SK-N-MC (cell line): Measurements from ENCODE around the gene ASIC4.
A peak's percentile ranks its signal among the peaks of the same experiment; 100 is the strongest.

Experiments
- DNase-seq: peaks from one replicate; pipeline ENCODE4 v3.0.0-alpha.2; 2011; ENCODE audit warnings: low read depth, low spot score
- H3K27ac ChIP-seq: fragments of 200-600 bp; sonication (generic); 2 replicates; pipeline ENCODE4 v1.5.1; 2016; ENCODE audit warnings: mixed run types
- H3K36me3 ChIP-seq: fragments of 200-600 bp; sonication (generic); 2 replicates; pipeline ENCODE4 v1.6.1; 2017; ENCODE audit warnings: antibody characterized with exemption, low read length, mixed read lengths; ENCODE audit not compliant: insufficient read depth
- H3K4me3 ChIP-seq: fragments of 200-600 bp; sonication (generic); 2 replicates; pipeline ENCODE4 v1.5.1; 2016
- H3K9ac ChIP-seq: fragments of 200-600 bp; sonication (generic); 2 replicates; pipeline ENCODE4 v1.8.0; 2017; ENCODE audit warnings: mixed run types, mixed read lengths; ENCODE audit not compliant: insufficient read length
- H3K9me3 ChIP-seq: fragments of 200-600 bp; sonication (generic); 2 replicates; pipeline ENCODE4 v1.6.1; 2017; ENCODE audit warnings: low read depth, mild to moderate bottlenecking, antibody characterized with exemption, low read length, moderate library complexity, mixed read lengths
- EZH2 ChIP-seq: fragments of 200-600 bp; sonication (generic); IDR thresholded peaks from one replicate; pipeline ENCODE4 v1.6.1; 2017; ENCODE audit warnings: antibody characterized with exemption
- FOXP2 ChIP-seq: optimal IDR thresholded peaks from 2 replicates; pipeline ENCODE3; 2011; ENCODE audit warnings: mild to moderate bottlenecking, moderate library complexity; ENCODE audit not compliant: insufficient read depth; ENCODE audit errors: extremely low read length, control extremely low read depth
- POLR2AphosphoS5 ChIP-seq: IDR thresholded peaks from 2 replicates; pipeline ENCODE4 v1.6.1; 2012; ENCODE audit warnings: mild to moderate bottlenecking, low read depth, low read length, borderline replicate concordance

The ASIC4 gene

GRCh38 chr2:219508444-219508734 is 5.9 kb upstream of the ASIC4 start:
- no peak for TF ChIP-seq FOXP2
- no peak for TF ChIP-seq POLR2AphosphoS5
- TF ChIP-seq EZH2: no peak
- no peak for DNase-seq
- H3K27ac ChIP-seq: peak overlapping the region; percentile 92; the same call in 1 of the 2 replicates
- H3K36me3 ChIP-seq: no peaks in the 10 kb centered on the region
- peak overlapping the region; percentile 62; the same call in 1 of the 2 replicates for H3K4me3 ChIP-seq
- no peaks in the 10 kb centered on the region for H3K9me3 ChIP-seq
- H3K9ac ChIP-seq: no peak overlapping the region

- TF ChIP-seq POLR2AphosphoS5: 0 out of 2 replicates have a peak, but pooled peaks have one; percentile 12
- TF ChIP-seq FOXP2: no peak
- H3K27ac ChIP-seq: peak overlapping the region; percentile 38; the same call in 1 of the 2 replicates
- H3K36me3 ChIP-seq: no peaks in the 10 kb centered on the region
- no peak for DNase-seq
- peak overlapping the region; percentile 65 for H3K4me3 ChIP-seq
- no peak overlapping the region for H3K9ac ChIP-seq
- no peaks in the 10 kb centered on the region for H3K9me3 ChIP-seq
These were observed 5.1 kb upstream of the ASIC4 start for GRCh38 chr2:219508971-219509779.

GRCh38 chr2:219509780-219510511 is 4.3 kb upstream of the ASIC4 start:
- Histone ChIP-seq H3K27ac (peak overlapping the region; percentile 38; the same call in 1 of the 2 replicates), H3K9me3 (no peaks in the 10 kb centered on the region), H3K36me3 (no peaks in the 10 kb centered on the region), H3K4me3 (peak overlapping the region; percentile 65), H3K9ac (no peak overlapping the region)
- no peak for TF ChIP-seq FOXP2
- no peak for TF ChIP-seq EZH2
- no peak for DNase-seq

GRCh38 chr2:219510512-219511135 is 3.7 kb upstream of the ASIC4 start:
- Histone ChIP-seq H3K36me3 (no peaks in the 10 kb centered on the region), H3K27ac (no peak overlapping the region), H3K9ac (no peak overlapping the region), H3K9me3 (no peaks in the 10 kb centered on the region), H3K4me3 (no peak overlapping the region; the same call in 1 of the 2 replicates)
- TF ChIP-seq FOXP2: no peak
- TF ChIP-seq EZH2: no peak
- no peak for TF ChIP-seq POLR2AphosphoS5
- no peak for DNase-seq

GRCh38 chr2:219511547-219512325 is 2.5 kb upstream of the ASIC4 start:
- no peak overlapping the region for H3K4me3 ChIP-seq
- TF ChIP-seq FOXP2 (no peak), EZH2 (no peak), POLR2AphosphoS5 (no peak)
- H3K9me3 ChIP-seq: no peaks in the 10 kb centered on the region
- no peak for DNase-seq
- no peaks in the 10 kb centered on the region for H3K36me3 ChIP-seq
- H3K9ac ChIP-seq: no peak overlapping the region
- no peak overlapping the region for H3K27ac ChIP-seq

- DNase-seq: no peak
- no peaks in the 10 kb centered on the region for H3K9me3 ChIP-seq
- TF ChIP-seq FOXP2 (no peak), EZH2 (no peak), POLR2AphosphoS5 (no peak)
- H3K36me3 ChIP-seq: no peaks in the 10 kb centered on the region
- no peak overlapping the region for H3K27ac ChIP-seq
- H3K9ac ChIP-seq: no peak overlapping the region
- H3K4me3 ChIP-seq: no peak overlapping the region
These were observed 1.6 kb upstream of the ASIC4 start for GRCh38 chr2:219512524-219513216.

GRCh38 chr2:219513787-219514186 is 495 bp upstream of the ASIC4 start:
- DNase-seq: no peak
- Histone ChIP-seq H3K4me3 (peak overlapping the region; percentile 45), H3K27ac (no peak overlapping the region), H3K9ac (no peak overlapping the region), H3K36me3 (no peaks in the 10 kb centered on the region), H3K9me3 (no peaks in the 10 kb centered on the region)
- TF ChIP-seq POLR2AphosphoS5 (no peak), FOXP2 (no peak), EZH2 (no peak)

GRCh38 chr2:219514836-219515235 is 554 bp downstream of the ASIC4 start:
- Histone ChIP-seq H3K36me3 (no peaks in the 10 kb centered on the region), H3K27ac (no peak overlapping the region), H3K9ac (no peak overlapping the region), H3K9me3 (no peaks in the 10 kb centered on the region), H3K4me3 (no peak overlapping the region)
- no peak for DNase-seq
- TF ChIP-seq POLR2AphosphoS5 (no peak), FOXP2 (no peak), EZH2 (no peak)
